Fibroblast of pulmonary artery (primary cell): ENCODE data around the gene TBCCD1.

Experiments
- DNase-seq: peaks from one replicate; pipeline ENCODE4 v3.0.0-alpha.2; 2010; ENCODE audit warnings: low read depth
- H3K4me3 ChIP-seq: replicated peaks from 2 replicates; pipeline ENCODE4 v1.5.1; 2011; ENCODE audit warnings: low read depth, mild to moderate bottlenecking, control low read depth, low read length, moderate library complexity
- CTCF ChIP-seq: IDR thresholded peaks from 2 replicates; pipeline ENCODE4 v1.5.1; 2011; ENCODE audit warnings: mild to moderate bottlenecking, control low read depth, low read length, inconsistent platforms; ENCODE audit errors: missing control alignments

TBCCD1 gene

GRCh38 chr3:186603159-186603558 lies 36.0 kb upstream of the TBCCD1 start:
- no peak for DNase-seq
- no peak overlapping the region for H3K4me3 ChIP-seq
- TF ChIP-seq CTCF: no peak

GRCh38 chr3:186600896-186601295 lies 33.8 kb upstream of the TBCCD1 start:
- no peak overlapping the region for H3K4me3 ChIP-seq
- no peak for TF ChIP-seq CTCF
- no peak for DNase-seq

- no peak overlapping the region for H3K4me3 ChIP-seq
- no peak for TF ChIP-seq CTCF
- DNase-seq: no peak
Observed at GRCh38 chr3:186599785-186600166, 32.6 kb upstream of the TBCCD1 start.

GRCh38 chr3:186599142-186599784 lies 32.1 kb upstream of the TBCCD1 start:
- H3K4me3 ChIP-seq: no peak overlapping the region
- TF ChIP-seq CTCF: no peak
- DNase-seq: no peak

- TF ChIP-seq CTCF: no peak
- no peak for DNase-seq
- no peak overlapping the region for H3K4me3 ChIP-seq
Observed at GRCh38 chr3:186598794-186599141, 31.6 kb upstream of the TBCCD1 start.

GRCh38 chr3:186598108-186598784 lies 31.1 kb upstream of the TBCCD1 start:
- H3K4me3 ChIP-seq: no peak overlapping the region
- peak; percentile 68 for DNase-seq
- TF ChIP-seq CTCF: no peak
